HG03457 (cell line): Measurements from ENCODE around the gene KLHL6.
"Not testable (repeated sequence)": the region's sequence is repeated elsewhere in the genome, so short reads cannot be mapped to it uniquely, and the experiment has no call there.

Experiments
- ATAC-seq: cut with Tn5 transposase; IDR thresholded peaks from one replicate; pipeline ENCODE4 v1.9.1; 2021; ENCODE audit warnings: moderate number of reproducible peaks; ENCODE audit not compliant: unreplicated experiment

Gene KLHL6

GRCh38 chr3:183533412-183534132, 21.9 kb downstream of the KLHL6 start:
- ATAC-seq = no peak

GRCh38 chr3:183532620-183533411, 22.7 kb downstream of the KLHL6 start:
- ATAC-seq = no peak

- no peak for ATAC-seq
Measured at GRCh38 chr3:183529717-183530116, 25.8 kb downstream of the KLHL6 start.

- ATAC-seq = no peak
Measured at GRCh38 chr3:183529185-183529584, 26.3 kb downstream of the KLHL6 start.

GRCh38 chr3:183528758-183529157, 26.7 kb downstream of the KLHL6 start:
- not testable (repeated sequence) for ATAC-seq

- ATAC-seq = peak; percentile 79
Measured at GRCh38 chr3:183527428-183528379, 27.8 kb downstream of the KLHL6 start.

- ATAC-seq = peak; percentile 9
Measured at GRCh38 chr3:183526838-183527427, 28.6 kb downstream of the KLHL6 start.

- ATAC-seq = no peak
Measured at GRCh38 chr3:183524476-183524875, 31.0 kb downstream of the KLHL6 start.

- ATAC-seq = not testable (repeated sequence)
Measured at GRCh38 chr3:183520741-183521556, 34.6 kb downstream of the KLHL6 start.

GRCh38 chr3:183520295-183520694, 35.2 kb downstream of the KLHL6 start:
- not testable (repeated sequence) for ATAC-seq

GRCh38 chr3:183519891-183520290, 35.6 kb downstream of the KLHL6 start:
- ATAC-seq = no peak

- ATAC-seq = no peak
Measured at GRCh38 chr3:183518491-183519251, 36.8 kb downstream of the KLHL6 start.

GRCh38 chr3:183517607-183518006, 37.9 kb downstream of the KLHL6 start:
- no peak for ATAC-seq

GRCh38 chr3:183515968-183516851, 39.3 kb downstream of the KLHL6 start:
- no peak for ATAC-seq

GRCh38 chr3:183514021-183514420, 41.5 kb downstream of the KLHL6 start:
- ATAC-seq = no peak

- no peak for ATAC-seq
Measured at GRCh38 chr3:183513046-183513706, 42.3 kb downstream of the KLHL6 start.

- not testable (repeated sequence) for ATAC-seq
Measured at GRCh38 chr3:183511286-183512131, 44.0 kb downstream of the KLHL6 start.
